CD4-positive, alpha-beta T cell treated with Interleukin-4 for 4 hours (primary cell): ENCODE measurements around the gene POFUT1.

ENCODE experiments used
- DNase-seq: peaks from one replicate; pipeline ENCODE4 v3.0.0-alpha.2; 2020

The POFUT1 gene

GRCh38 chr20:32208499-32209154 lies 947 bp downstream of the POFUT1 start:
- DNase-seq: no peak

- DNase-seq: no peak
Measured at GRCh38 chr20:32209850-32210605, 2.3 kb downstream of the POFUT1 start.

GRCh38 chr20:32213870-32214269 lies 6.2 kb downstream of the POFUT1 start:
- DNase-seq: no peak

- DNase-seq: no peak
Measured at GRCh38 chr20:32215147-32215546, 7.5 kb downstream of the POFUT1 start.

DNA sequence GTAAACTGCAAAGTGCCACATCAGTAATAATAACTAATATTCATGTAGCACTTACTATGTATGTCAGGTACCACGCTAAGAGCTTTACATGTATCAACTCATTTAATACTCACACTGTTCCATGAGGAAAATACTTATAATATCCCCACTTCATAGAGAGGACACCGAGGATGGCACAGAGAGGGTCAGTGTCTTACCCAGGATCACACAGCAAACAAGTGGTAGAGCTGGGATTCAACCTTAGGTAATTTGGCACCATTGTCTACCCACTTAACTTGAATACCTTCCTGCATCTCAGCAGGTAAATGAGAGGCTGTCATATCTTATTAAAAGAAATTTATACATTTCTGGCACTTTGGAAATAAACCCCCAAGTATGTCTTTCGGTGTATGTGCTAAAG lies 8.0 kb downstream of the POFUT1 start:
- no peak for DNase-seq

GRCh38 chr20:32216179-32217142 lies 8.8 kb downstream of the POFUT1 start:
- no peak for DNase-seq

GRCh38 chr20:32218156-32218900 lies 10.6 kb downstream of the POFUT1 start:
- no peak for DNase-seq

GRCh38 chr20:32224463-32224862 lies 16.8 kb downstream of the POFUT1 start:
- no peak for DNase-seq

- no peak for DNase-seq
Measured at GRCh38 chr20:32226391-32226790, 18.7 kb downstream of the POFUT1 start.

DNA sequence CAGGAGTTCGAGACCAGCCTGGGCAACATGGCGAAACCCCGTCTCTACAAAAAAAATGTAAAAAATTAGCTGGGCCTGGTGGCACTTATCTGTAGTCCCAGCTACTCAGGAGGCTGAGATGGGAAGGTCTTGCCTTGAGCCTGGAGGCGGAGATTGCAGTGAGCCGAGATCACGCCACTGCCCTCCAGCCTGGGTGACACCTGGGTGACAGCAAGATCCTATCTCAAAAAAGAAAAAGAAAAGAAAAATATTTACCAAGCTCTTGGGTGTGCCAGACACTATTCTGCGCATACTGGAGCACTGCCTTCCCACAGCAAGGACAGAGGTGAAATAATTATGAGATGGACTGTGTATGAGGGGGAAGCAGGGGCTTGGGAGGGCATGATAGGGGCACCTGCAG lies 19.6 kb downstream of the POFUT1 start:
- DNase-seq: no peak

DNA sequence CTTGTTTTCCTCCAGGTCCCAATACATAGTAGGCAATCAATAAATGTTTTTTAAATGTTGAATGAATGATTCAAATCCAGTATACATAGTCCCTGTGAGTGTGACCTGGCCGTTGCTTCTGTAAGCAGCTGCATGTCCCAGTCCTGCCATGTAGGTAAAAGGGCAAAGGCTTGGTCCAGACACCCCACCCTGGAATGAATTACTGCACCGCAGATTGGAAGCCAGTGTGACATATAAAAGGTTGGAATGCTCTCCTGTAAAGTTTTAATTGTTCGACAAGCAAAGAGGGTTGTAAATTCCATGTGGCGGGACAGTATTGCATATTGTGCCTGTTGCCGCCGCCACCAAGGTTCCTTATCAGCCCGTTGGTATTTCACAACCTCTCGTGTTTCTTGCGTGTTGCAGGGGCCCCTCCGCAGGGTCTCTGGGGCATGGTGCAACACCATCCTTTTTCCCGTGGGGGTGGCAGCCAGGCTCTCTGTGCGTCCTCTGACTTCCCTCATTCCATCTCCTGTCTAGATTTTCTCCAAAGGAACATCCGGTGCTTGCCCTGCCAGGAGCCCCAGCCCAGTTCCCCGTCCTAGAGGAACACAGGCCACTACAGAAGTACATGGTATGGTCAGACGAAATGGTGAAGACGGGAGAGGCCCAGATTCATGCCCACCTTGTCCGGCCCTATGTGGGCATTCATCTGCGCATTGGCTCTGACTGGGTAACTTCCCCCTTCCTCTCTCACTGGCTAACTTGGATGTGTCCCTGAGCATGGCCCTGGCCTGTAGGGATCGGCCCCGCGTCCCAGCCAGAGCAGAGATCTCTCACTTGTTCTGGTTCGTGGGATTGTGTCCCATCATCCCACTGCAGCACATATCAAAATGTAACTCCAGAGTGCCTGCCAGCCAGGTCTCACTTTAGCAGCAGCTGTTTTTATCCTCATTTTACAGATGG lies 20.3 kb downstream of the POFUT1 start:
- DNase-seq: no peak

- no peak for DNase-seq
Measured at GRCh38 chr20:32229251-32229747, 21.6 kb downstream of the POFUT1 start.

- no peak for DNase-seq
Measured at GRCh38 chr20:32230707-32231106, 23.0 kb downstream of the POFUT1 start.

- no peak for DNase-seq
Measured at GRCh38 chr20:32231245-32231644, 23.6 kb downstream of the POFUT1 start.

DNA sequence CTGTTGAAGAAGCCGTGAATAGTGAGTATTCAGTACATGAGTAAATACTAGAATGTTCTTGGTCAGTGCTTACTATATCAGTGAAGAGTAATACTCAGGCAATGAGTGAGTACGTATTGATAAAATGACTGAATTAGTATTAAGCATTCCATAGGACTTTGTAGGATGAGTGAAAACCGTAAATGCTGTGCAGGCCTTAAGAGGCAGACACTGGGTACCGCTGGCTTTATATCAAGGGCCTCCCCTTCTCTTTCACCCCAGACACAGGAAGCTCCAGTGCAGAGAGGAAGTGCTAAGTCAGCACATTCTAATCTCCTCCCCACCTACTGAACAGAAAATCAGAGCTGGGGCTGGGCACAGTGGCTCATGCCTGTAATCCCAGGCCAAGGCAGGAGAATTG lies 24.2 kb downstream of the POFUT1 start:
- peak; percentile 67 for DNase-seq

- no peak for DNase-seq
Measured at GRCh38 chr20:32232326-32232886, 24.7 kb downstream of the POFUT1 start.

DNA sequence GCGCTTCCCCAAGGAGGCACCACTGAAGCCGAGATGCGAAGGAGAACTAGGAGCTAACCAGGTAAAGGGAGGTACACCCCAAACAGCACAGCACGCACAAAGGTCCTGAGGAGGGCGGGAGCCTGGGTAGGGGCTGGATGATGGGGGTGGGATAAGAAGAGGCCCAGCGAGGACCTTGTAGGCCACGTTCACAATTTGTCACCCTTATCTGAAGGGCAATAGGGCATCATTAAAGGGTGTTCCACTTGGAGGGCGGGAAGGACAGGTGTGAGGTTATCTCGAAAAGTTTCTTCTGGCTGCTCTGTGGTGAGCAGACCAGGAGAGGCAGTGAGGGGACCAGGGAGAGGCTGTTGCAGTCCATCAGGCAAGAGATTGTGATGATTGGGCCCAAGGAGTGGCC lies 25.6 kb downstream of the POFUT1 start:
- DNase-seq: no peak

GRCh38 chr20:32234135-32234808 lies 26.6 kb downstream of the POFUT1 start:
- DNase-seq: no peak

DNA sequence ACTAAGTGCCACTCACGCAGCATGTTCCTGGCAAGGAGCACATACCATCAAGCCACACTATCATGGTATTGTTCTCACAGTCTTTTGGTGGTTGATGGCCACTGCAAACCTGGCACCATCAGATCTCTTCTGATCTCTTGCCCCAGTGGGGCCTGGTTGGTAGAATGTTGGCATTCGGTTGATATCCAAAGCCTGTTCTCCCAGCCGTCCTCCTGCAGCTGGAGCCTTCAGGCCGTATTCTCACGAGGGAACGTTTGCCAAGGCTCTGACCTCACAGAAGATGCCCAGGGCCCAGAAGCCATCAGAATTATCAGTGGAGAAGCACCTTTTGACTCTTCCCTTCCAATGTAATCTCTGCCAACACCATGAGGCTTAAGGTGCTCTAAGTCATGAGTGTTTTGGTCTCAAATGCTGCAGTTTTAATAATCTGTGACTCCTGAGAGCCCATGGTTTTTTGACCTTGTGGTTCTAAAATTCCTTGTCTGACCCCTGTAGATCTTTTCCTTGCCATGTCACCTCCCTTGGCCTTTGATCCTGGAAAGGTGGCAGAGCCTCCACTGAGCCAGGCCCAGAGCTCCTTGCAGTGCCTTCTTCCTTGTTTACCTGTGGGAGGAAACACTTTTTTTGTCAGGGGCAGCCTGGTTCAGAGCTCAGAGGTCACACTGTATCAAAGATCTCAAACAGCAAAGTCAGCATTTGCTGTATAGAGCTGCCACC lies 27.8 kb downstream of the POFUT1 start:
- no peak for DNase-seq

GRCh38 chr20:32236048-32236533 lies 28.4 kb downstream of the POFUT1 start:
- no peak for DNase-seq
